ENCODE results near the gene NAPB.
"Not testable (repeated sequence)": the region's sequence is repeated elsewhere in the genome, so short reads cannot be mapped to it uniquely, and the experiment has no call there.

The NAPB gene

DNA sequence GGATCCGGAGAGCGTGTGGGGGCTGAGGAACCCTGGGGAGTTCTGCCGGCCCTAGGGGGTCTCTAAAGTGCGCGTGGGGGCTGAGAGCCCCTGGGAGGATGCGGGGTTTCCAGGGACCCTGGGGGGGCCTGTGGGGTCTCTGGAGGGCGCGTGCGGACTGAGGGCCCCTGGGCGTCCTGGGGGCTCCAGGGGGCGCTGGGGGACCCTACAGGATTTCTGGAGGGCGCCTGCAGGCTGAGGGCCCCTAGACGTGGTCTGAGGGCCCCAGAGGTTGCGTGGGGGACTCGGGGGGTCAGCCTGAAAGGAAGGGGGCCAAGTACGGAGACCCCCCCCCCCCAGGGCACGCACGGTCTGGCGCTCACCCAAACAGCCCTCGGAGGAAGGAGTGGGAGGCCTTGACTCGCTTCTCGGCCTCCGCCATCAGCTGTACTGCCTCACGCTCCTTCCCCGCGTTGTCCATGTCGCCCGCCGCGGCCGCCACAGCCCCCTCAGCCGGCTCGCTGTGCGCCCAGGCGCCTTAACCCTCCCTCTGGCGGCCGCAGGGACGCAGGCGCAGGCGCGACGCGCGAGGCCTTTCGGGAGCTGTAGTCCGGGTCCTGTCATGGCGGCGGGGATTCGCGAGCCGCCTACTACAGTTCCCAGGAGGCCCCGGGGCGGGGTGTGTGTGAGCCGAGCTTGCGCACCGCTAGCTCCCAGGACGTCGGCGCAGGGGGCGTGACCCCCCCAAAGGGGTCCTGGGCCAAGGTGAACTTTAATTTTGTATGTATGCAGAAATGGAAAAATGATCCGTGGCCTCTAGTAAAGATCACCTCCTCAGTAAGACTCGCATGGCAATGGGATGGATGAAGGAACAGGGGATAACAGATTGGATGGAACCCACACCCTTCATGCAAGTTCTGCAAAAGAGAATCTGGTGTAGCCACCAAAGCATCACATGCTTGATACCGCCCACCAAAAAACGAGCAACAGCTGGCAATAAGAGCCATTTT is at the start of gene NAPB:
Gene NAPB (minus strand): TSS at position 546 of the 989 bp plus-strand sequence. CDS start 86 bp downstream, at position 460.
- DNase-seq: peak; percentile 90 to 91

DNA sequence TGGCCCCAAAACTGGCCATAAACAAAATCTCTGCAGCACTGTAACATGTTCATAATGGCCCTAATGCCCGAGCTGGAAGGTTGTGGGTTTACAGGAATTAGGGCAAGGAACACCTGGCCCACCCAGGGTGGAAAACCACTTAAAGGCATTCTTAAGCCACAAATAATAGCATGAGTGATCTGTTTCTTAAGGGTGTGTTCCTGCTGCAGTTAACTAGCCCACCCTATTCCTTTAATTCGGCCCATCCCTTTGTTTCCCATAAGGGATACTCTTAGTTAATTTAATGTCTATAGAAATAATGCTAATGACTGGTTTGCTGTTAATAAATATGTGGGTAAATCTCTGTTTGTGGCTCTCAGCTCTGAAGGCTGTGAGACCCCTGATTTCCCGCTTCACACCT is 45.7 kb upstream of the NAPB start:
- DNase-seq: not testable (repeated sequence)

DNA sequence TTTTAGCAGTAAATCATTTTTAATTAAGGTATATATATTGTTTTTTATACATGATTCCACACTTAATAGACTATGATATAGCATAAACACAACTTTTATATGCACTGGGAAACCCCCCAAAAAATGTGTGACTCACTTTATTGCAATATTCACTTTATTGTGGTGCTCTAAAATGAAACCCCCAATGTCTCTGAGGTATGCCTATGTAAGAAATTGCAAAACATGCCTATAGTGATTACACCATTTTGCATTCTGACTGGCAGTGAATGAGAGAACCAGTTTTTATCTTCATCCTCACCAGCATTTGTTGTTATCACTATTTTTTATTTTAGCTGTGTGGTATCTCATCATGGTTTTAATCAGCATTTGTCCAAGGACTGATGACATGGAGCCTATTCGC is 39.9 kb upstream of the NAPB start:
- no peak for DNase-seq

DNA sequence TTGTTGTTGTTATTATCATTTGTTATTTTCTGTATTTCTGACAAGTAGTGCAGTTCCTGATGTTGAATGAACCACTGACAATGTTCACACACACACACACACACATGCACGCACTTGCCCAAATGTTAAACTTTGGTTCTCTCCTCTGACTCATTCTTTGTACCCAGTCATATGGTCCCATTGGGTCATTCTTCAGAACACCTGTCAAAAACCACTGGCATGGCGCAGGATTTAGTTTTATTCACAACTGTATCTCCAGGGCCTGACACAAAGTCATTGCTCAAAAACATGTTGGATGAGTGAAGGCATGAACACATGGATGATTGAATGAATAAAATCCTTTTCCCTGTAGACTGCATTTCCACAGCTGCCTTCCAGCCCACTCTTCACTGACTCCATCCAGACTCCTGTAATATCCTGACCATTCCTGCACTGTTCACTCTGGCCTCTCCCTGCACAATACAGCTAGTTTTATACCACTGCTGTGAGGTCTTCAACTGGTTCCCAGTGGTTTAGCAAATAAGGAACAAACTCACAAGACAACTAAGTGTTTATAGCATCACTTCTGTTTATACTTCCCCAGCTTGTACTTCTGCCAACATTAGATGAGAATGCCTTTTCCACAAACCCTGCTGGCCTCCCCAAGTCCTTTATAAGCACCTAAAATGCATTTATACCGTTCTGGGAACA is 38.3 kb upstream of the NAPB start:
- DNase-seq: no peak

DNA sequence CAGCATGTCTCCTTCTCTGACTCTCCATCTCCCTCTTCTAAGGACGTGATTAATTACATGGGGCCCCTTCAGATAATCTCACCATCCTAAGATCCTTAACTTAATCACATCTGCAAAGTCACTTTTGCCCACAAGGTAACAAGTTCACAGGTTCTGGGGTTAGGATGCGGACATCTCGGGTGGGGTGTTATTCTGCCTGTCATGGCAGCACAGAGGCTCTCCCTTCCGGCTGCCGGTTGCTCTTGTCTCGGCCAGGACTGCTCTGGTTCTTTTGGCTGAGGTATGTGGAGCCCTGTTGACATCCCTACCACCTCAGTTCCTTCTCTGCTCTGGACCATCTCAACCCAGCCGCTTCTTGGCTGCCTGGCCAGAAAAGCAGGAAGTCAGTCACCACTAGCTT is 35.6 kb upstream of the NAPB start:
- no peak for DNase-seq

DNA sequence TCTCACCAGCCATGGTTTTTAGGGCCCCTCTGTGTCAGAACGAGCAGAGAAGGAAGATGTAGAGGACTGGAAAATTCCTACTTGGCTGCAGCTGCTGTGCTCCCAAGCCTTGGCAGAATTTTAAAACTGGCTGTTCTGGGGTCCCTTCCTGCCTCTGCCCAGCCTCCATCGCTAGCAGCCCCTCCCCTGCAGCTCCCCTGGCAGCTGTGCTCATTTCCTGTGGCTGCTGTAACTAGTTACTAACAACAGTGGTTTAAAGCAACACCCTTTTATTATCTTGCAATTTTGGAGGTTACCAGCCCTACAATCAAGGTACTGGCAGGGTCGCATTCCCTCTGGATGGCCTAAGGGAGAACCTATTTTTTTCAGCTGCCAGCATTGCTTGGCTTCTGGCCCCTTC is 35.1 kb upstream of the NAPB start:
- DNase-seq: no peak

DNA sequence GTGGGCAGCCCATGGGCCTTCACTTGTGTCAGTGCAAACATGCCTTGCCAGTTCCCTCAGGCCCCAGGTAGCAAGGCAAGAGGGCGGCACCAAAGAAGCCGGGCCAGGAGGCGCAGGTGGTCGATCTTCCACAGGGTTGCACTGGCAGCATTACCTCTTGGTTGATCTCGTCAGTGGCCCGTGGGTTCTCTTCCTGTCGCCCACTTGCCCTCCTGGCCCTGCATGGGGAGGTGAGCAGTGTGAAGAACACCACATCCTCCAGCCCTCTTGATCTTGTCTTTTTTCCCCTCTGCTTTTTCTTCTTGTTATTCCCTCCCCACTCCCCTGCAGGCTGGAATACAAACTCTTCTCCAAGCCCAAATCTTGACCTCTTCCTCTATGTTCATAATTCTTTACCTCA is 34.4 kb upstream of the NAPB start:
- DNase-seq: no peak

DNA sequence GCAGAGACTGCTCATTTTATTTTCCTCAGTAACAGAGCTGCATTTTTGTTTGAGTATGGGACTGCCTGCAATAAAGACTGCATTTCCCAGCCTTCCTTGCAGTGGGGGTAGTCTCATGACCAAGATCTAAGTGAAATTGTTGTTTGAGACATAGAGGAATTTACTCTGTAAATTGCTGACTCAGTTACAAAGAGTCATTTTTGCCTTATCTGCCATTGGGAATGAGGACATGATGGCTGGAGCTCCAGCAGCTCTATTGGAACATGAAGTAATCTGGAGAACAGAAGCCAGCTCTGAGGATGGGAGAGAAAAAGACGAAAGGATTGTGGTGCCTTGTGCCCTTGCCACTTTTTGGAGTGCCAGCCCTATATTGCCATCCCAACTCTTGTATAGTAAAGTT is 33.5 kb upstream of the NAPB start:
- no peak for DNase-seq

DNA sequence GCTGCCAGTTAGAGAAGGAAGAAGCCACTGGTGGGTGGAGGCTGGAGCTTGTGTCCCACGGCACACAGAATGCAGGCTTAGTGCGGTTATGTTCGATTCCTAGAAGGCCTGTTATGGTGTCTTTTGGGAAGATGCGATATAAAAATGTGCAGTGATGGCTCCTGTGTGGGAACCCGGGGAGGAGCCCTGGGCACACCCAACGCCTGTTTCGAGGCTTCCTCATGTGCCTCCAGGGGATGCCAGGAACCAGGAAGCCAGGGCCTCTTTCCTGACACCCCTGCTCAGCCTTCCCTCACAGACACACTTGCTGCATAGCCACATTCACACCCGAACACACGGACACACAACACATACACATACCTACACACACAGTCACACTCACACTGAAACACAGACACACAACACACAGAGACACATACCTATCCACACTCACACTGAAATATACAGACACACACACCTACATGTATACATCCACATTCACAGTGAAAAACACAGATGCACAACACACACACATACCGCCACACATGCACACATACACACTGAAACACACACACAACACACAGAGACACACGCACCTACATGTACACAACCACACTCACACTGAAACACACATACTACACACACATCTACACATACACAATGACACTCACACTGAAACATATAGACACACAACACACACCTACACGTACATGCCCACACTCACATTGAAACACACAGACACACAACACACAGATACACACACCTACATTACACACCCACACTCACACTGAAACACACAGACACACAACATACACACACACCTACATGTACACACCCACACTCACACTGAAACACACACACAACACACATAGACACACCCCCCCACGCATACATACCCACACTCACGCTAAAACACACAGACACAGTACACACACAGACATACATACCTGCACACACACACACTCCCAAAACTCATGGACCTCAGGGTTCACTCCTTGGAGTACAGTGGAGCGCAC is 32.6 kb upstream of the NAPB start:
- no peak for DNase-seq

DNA sequence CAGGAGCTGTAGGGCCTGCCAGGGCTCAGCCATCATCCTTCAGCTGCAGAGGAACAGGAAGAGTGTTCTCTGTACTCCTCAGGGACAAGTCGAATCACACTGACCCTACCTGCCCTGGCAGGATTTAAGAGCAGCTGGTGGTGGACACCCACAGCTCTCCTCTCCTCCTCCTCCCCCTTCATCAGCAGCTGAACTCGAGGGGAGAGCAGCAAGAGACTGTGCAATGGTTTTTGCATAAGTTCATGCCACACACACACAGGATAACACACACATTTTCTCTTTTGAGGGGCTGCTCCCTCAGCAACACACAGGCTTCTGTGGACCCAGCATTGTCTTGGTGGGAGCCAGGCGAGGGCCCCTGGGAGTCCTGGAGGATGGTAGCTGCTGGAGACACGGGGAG is 31.5 kb upstream of the NAPB start, which contains the start of gene CST11:
Gene CST11 (minus strand): TSS at position 101 of the 400 bp plus-strand sequence. CDS start 65 bp downstream, at position 36.
- no peak for DNase-seq

DNA sequence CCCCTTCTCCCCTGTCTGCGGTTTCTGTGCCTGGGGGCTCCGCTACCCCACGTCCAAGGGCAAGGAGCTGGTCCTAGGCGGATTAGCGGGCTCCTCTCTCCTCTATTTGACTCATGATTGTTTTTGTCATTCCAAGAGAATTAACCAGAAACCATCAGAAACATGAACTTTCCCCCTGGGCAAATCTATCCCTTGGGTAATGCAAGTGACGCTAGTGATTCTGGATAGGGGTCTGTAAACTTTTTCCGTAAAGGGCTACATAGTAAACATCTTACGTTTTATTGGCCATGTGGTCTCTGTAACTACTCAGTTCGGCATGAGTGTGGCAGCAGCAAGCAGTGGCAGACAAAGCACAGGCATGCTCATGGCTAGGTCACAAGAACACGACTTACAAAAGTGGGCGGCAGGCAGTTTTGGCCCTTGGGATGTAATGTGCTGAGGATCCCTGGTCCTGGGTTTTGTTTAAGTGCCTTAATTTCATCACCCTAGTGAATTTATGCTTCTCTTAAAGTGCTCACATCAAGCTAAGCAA is 30.7 kb upstream of the NAPB start:
- DNase-seq: no peak

DNA sequence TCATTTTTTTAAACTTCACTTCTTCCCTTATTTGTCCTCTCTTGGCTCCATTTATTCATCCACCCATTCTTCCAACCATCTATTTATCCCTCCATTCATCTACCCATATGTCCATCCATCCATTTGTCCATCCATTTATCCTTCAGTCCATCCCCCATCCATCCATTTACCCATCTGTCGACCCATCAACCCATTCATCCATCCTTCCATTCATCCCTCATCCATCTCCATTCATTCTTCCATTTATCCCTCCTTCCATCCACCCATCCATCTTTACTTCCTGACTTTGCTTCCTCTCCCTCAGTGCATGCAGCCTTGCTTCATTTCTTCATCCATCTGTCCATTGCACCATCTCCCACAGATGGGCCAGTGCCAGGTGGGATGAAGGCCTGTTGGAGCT is 29.6 kb upstream of the NAPB start:
- DNase-seq: no peak

DNA sequence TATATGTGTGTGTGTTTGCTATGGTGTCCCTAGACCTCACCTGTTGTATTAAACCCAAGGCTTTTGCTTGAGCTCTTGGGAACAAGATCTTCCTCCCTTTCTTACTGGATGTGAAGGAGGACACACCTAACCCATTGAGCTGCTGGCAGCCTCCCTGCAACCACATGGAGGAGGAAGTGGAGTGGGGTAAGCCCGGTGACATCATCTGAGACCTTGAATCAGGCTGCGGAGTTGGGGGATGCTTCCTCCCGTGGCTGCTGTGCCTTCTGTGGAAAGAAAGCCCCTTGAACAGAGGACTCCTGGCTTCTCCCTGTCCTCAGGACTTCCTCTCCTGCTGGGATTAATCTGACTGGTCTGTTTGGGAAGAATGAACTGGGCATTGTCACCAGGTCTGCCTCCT is 28.1 kb upstream of the NAPB start:
- peak; percentile 38 to 54 for DNase-seq

DNA sequence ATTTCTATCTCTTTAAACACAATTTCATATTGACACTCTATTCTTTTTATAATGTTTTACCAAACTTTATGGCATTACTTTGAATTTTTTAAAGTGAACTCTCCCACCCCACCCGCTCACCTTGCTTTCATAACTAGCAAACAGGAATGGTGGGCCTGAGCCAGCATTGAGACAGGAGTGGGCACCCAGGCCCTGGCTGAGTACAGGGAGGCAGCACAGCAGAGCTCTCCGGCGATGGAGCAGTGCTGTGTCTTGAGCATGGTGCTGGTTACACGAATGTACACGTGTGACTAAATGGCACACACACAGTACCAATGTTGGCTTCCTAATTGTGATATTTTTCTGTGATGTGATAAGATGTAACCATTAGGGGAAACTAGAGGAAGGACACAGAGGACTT is 26.9 kb upstream of the NAPB start:
- DNase-seq: no peak

DNA sequence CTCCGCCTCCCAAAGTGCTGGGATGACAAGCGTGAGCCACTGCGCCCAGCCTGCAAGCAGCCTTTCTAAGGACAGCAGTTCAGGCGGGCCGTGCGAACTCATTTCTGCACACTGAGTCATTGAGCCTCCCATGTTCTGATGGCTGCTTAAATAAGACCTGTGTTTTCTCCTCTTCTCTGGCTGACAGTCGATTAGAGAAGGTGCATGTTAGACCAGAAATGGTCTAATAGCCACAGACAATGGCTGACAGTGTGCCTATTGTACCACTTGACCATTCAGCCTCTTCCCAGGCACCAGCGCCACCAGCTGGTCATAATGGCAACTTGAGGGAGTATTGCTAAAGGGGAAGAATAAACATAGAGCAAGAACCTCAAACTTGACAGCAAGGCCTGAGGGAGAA is 25.2 kb upstream of the NAPB start:
- DNase-seq: peak; percentile 25 to 42

DNA sequence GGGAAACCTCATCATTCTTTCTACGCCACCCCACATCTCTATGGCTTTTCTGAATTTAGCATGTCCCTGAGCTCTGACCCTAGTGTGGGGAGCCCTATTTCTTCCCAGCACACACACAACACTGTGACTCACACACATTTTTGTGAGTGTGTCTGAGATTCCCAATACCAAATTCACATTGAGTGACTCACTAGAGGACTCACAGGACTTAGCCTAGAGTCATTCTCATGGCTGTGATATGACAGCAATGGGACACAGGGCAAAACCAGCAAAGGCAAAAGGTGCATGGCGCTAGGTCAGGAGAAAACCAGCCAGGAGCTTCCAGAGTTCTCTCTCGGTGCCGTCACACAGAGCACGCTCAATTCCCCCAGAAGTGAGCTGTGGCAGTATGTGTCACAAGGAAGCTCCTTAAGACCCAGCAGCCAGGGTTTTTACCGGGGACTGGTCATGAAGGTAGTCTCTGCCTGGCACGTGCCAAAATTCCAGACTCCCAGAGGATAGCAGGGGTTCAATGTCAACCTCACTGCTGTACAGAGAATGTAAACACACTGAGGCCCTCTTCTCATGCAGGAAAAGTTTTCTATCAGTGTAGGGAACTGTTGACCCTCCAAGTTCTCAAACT is 24.4 kb upstream of the NAPB start:
- no peak for DNase-seq

DNA sequence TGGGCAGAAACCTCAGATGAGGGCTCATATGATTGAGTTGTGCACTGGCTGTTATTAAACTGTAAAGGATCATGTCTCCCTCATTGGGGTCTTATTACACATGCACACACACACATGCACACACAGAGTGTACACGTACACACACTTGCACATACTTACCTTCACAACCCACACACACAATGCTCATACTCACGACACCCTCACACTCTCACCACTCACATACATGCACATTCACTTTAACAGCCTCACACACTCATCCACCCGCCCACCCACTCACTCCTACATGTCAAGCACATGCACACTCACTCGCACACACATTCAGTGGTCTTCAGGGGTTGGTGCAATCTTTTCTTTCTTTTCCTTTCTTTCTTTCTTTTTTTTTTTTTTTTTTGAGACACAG is 23.6 kb upstream of the NAPB start:
- DNase-seq: no peak

DNA sequence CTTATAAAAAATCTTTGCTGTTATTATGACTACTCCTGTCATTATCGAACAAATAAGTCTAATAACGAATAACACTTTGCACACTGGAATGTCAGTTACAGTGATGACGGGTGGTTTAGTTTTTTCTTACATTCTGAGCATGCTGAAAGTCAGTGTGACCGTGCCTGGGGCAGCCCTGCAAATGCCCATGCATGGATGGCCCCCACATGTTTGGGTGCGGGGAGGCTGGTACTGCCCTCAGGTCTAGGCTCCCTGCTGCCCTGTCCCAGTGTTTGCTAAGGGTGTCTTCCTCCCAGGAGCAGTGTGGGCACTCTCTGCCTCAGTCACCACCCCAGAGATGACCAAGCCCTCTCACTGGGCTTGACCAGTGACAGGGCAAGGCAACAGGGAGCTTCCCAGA is 21.1 kb upstream of the NAPB start:
- no peak for DNase-seq

DNA sequence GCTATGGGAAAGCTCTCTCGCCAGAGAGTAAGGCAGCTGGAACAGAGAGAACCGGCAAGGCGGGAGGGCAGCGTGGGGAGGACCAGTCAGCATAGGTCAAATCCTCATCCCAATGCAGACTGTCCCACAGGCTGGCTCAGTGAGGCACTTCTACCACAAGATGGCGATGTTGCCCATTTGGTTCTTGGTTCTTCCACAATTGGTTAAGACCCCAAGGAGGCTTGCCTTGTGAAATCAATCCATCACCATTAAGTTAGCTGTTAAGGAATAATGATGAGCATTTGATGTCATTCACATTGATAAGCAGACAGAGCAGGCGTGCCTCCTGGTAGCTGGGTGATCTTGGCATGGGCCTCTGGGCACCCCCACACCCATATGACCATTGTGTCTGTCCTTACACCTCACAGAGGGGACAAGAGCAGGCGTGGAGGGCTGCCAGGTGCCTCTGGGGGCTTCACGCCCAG is 20.6 kb upstream of the NAPB start:
- peak; percentile 50 to 52 for DNase-seq

DNA sequence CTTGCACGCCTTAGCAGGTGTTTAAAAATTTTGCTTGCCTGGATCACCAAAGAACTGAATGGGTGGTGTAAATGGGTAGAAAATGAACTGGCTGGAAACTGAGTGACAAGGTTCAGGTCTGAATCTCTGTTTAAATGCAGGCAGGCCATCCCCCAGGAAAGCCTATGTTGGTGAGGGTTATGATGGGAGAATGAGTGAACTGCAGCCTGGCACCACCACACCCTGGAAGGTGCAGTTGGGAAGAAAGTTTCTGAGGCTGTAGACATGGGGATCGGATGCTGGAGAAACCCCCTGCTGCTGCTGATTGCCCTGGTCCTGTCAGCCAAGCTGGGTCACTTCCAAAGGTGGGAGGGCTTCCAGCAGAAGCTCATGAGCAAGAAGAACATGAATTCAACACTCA is 18.7 kb upstream of the NAPB start:
- no peak for DNase-seq

DNA sequence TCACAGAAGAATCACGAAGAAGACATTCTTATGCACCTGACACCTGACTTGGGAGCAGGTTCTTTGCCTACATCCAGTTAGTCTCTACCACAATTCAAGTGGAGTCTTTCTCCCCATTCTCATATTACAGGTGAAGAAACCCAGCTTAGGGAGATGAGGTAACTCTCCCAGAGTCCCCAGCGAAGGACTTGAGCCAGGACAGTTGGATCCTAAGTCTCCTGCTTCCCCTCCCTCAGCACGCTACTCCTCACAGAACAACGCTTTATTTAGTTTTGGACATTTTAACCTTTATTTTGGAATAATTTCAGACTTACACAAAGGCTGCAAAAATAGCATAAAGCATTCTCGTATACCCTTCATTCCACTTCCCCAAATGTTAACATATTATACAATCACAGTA is 17.4 kb upstream of the NAPB start:
- no peak for DNase-seq

All from Kasumi-1 (cell line).